GM19193 (cell line): ENCODE data around the gene SH2D3C.

Experiments
- POLR2A ChIP-seq: IDR thresholded peaks from 4 replicates; pipeline ENCODE4 v1.6.1; 2011; ENCODE audit not compliant: insufficient read depth, insufficient read length; ENCODE audit errors: extremely low read depth

Gene SH2D3C

DNA sequence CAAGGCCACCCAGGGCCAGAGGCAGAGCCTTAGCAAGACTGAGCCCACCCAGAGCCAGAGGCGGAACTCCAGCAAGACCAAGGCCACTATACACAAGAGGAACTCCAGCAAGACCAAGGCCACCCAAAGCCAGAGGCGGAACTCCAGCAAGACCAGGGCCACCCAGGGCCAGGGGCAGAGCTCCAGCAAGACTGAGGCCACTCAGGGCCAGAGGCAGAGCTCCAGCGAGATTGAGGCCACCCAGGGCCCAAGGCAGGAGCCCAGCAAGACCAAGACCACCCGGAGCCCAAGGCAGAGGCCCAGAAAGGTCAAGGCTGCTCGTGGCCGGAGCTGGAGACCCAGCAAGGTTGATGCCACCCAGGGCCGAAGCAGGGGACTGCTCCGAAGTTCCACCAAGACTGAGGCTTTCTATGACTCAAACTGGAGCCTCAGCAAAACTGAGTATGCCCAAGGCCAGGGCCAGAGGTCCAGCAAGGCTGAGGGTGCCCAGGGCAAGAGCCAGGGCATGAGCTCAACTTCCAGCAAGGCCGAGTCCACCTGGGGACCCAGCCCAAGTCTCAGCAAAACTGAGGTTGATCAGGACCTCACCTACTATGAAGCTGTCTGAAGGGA is 47.6 kb downstream of the SH2D3C start:
- TF ChIP-seq POLR2A = no peak

DNA sequence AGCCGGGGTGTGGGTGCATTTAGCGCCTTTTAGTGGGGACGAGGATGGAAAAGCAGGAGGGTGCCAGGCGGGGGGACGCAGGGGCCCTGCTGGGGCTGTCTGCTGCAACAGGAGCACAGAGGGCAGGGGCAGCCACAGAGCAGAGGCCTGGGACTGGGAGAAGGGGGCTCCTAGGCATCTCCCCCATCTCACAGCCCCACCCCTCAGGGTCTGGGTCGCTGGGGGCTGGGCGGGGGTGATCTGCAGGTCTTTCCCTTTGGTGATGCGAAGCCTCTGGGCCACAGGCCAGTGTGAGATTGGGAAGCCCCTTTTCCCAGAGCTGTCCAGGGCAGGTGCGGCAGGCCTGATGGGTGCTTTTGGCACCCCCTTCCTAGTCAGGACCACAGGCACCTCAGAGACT is 48.2 kb downstream of the SH2D3C start:
- no peak for TF ChIP-seq POLR2A

DNA sequence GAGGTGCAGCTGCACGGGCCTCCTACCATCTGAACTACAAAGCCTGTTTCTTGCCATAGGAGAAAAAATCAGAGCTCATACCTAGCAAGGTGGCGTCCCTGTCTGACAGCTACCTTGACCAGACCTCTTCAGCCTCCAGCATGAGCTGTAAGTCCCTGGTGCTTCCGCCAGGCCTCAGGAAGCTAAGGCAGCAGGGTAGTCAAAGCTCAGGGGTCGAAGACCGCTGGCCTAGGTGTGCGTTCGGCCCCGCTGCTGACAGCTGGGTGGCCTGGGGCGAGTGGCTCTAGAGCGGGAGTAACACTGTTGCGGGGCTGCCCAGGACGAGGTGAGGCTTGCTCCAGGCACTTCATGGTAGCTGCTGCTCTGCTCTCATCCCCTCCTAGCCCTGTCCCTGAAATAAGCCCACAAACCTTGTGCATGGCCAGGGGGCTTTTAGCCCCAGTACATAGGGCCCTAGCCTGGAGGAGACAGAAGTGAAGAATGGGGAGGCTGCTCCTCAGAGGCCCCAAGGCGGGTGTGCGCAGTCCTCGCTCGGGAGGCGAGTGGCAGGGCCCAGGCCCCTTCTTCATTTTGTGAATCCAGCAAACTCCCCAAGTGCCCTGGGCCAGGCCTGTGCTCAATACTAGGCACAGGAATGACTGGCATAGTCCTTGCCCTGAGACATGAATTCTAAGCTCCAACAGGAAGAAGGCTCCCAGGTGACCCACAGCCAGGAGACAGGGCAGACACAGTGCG is 48.8 kb downstream of the SH2D3C start:
- TF ChIP-seq POLR2A = no peak

DNA sequence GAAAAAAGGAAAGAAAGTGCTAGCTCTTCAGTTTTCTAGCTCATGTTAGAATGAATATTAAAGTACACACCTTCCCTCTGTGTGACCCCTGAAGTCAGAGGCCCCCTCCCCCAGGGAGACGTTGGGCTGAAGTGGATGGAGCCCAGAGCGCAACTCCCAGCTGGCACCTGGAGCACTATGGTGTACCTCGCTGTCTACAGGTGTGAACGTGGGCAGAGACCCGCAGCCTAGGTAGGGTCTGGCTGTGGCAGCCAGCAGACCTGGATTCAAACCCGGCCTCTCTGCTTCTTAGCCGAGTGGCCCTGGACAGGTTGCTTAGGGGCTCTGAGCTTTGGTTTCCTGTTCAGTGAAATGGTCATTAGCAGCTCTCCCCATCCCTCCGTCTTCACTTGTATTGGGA is 49.7 kb downstream of the SH2D3C start:
- no peak for TF ChIP-seq POLR2A

DNA sequence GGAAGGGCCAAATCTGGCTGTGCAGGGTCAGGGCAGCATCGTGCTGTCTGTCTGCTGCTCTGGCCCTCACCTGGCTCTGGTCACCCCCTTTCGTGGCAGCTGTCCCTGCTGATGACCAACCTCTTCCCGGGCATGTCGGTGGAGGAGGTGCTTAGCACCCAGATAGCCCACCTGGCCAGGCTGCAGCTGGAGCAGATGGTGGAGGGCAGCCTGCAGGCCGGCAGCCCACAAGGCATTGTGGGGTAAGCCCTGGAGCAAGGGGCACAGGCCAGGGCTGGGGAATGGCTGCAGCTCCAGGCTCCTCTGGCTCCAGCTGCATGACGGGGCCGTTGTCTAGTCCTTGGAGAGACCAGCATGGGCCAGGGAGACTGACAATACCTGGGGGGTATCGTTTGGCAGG is 51.6 kb downstream of the SH2D3C start:
- no peak for TF ChIP-seq POLR2A

DNA sequence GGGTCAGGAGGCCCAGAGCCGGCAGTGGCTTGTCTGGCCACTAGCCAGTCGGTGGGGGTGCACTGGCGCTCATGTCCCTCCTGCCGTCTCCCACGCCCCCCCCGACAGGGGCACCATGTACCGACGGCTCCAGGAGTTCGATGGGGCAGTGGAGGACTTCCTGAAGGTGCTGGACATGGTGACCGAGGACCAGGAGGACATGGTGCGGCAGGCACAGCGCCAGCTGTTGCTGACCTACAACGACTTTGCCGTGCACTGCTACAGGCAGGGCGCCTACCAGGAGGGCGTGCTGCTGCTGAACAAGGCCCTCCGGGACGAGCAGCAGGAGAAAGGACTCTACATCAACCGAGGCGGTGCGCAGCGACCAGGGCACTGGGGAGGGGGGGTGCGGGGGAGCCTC is 54.5 kb downstream of the SH2D3C start:
- TF ChIP-seq POLR2A = no peak

DNA sequence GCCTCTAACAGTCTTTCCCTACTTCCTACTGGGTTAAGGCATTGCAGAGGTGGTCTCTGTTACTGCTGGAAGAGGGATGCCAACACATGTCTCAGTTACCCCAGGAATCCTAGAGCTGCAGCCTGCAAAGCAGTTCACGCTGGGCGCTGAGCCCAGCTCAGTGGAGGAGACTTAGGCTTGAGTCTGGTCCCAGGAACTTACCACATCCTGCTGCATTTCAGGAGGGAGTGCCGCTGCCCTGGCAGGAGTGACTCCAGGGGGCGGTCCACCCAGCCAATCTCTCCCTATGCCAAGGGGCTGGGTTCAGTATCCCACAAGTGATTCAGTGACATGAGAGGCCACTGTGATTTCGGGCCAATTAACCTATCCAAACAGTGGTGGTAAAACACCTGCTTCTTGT is 55.0 kb downstream of the SH2D3C start:
- TF ChIP-seq POLR2A = no peak

DNA sequence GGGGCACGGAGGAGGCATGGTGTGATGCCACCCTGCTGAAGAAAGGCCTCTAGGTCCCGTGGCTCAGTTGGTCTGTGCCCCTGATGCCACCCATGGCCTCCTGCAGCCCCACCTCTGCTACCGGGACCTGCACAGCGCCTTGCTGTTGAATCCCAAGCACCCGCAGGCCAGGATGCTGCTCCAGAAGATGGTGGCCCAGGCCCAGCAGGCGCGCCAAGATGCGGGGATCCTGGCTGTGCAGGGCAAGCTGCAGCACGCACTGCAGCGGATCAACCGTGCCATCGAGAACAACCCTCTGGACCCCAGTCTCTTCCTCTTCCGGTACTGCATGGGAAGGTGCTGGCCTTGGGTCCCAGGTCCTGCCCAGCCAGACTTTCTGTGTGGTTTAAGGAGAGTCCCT is 55.5 kb downstream of the SH2D3C start:
- no peak for TF ChIP-seq POLR2A

DNA sequence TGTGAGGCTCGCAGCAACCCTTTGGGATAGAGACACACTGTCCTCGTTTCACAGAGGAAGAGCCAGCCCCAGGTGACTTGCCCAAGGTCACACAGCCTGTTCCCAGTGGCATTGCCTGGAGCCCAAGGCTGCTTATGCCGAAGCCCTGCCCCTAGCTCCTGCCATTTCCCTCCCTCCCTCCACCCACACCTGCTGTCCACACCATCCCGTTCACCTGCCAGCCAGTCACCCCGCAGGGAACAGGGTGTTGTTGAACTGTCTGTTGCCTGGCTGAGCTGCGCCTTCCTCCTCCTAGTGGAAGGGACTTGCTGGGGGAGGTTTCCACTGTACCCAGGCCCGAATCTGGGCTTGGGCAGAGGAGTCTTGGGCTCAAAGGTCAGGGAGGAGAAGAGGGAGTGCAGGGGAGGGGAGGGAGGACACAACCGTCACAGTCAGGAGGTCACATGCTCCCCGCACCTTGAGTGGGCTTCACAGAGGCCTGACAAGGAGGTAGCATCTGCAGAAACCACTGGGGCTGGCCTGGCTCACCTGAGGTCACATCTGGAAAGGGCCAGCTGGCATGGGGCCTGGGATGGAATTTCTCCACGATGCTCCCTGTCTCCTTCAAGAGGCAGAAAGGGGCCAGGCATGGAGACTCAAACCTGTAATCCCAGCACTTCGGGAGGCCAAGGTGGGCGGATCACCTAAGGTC is 56.3 kb downstream of the SH2D3C start:
- no peak for TF ChIP-seq POLR2A

DNA sequence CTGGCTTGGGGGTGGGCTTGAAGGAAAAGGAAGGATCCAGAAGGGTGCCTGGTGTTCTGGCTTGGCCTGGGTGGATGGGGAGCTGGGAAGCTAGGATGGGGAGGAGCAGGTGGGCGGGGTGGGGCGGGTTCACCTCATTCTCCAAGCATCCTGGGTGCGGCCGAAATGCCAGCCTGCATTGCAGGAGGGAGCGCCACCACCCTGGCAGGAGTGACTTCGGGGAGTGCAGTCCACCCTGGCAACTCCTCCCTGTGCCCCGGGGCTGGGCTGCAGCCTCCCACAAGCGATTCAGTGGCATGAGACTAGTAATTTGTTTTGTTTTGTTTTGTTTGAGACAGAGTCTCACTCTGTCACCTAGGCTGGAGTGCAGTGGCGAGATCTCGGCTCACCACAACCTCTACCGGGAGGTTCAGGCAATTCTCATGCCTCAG is 57.1 kb downstream of the SH2D3C start:
- TF ChIP-seq POLR2A = no peak

DNA sequence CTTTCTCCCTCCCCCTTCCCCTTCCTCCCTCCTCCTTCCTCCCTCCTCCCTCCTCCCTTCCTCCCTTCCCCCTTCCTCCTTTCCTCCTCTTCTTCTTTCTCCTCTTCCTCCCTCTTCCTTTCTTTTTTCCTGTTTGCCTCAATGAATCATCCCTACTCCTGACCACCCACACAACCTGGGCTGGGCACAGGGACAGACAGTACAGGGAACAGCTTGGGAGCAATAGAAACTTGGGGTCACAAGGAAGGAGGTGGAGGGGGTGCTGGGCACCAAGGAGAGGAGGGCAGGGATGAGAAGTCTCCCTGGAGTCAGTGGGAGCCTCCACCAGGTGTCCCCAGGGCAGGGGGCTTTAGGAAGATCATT is 57.6 kb downstream of the SH2D3C start:
- no peak for TF ChIP-seq POLR2A

DNA sequence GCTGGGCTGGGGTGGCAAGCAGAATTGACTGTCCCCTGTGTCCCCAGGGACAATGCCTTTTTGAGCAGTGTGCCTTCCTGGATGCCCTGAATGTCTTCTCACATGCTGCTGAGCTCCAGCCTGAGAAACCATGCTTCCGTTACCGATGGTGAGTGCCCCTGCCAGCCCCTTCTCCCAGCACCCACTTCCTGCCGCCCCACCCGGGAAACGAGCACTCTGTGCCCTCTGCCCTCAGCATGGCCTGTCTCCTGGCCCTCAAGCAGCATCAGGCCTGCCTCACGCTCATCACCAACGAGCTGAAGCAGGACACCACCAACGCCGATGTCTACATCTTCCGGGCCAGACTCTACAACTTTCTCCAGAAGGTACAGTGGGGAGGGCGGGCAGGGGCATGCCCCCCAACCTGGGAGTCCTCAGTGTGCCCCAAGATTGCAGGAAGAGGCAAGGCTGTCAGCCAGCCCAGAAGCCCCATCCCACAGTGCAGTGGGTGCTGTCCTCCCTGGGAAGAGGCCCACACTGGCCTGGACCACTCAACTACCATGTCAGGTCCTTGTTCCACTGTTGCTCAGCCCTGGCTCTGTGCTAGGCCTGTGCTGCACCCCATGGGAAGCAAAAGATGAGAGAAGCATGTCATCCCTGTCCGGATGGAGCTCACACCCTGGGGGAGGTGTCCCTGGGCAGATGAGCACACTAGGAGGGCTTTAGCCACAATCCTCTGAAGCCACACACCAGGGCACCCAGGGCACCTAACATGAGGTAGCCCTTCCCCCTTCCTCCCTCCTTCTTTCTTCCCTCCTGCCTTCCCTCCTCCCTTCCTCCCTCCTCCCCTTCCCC is 58.2 kb downstream of the SH2D3C start:
- TF ChIP-seq POLR2A = no peak

DNA sequence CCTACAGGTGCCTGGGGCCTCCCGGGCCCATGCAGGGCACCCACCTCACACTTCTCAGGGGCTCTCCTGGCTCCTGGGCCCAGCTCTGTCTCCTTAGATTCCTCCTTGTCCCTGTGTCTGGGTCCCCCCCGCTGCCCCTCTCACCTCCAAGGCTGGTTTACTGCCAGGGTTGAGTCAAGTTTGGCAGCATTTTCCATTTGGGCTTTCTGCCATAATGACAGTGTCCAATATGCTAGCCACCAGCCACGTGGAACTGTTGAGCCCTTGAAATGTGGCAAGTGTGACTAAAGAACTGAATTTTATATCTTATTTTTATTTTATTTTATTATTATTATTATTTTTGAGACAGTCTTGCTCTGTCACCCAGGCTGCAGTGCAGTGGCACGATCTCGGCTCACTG is 60.7 kb downstream of the SH2D3C start:
- no peak for TF ChIP-seq POLR2A

DNA sequence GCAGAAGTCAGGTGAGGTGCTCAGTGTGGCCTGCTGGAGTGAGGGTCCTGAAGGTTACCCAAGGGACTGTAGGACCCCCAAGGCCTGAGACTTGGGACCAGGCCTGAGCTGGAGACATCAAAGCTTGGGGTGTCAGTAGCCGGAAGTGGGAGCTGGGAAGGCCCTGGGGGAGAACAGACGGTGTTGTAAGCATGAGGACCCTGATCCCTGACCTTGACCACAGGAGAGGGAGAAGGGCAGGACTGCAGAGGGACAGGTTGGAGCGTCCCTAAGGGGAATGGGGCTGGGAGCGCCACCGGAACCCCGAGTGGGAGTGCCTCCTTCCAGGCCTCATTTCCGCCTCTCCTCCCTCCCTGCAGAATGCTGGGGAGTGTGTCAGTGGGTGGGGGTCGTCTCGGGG is 62.1 kb downstream of the SH2D3C start:
- no peak for TF ChIP-seq POLR2A

DNA sequence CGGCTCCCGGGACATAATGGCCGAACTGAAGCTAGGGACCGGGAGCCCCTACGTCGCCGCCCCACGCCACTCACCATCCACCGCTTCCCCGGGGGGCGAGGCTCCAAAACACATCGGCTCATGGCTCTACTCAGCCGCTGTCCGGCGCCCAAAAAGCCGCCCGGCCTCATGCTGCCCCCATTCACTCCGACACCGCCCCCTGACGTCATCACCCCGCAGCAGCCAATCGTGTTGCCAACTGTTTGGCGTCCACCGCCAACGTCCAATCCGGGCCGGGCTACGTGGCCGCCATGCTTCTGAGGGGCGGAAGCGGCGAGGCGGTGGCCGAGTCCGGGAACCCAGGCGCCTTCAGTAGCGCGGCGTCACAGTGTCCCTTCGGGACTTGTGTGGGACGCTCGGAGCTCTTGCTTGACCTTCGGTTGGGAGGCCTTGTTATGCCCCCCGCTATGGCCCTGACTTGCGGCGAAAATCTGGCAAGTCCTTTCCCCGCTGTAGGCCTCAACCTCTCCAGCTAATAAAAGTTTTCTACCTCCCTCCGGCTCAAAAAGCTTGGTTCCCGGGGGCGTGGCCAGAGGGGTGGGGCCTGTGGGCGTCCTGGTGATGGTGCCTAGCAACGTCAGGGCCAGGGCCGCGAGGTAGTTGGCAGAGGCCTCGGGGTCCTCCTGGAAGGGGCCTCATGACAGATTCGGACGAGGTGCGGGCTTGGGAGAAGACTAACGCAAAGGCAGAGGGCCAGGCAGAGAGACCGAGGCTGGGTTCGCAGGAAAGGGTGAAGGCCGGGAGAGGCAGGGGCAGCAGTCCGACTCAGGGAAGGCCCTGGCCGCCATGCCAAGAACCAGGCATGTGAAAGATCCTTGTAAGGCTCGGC is 62.8 kb downstream of the SH2D3C start, which contains the start of the genes PTRH1 and TTC16:
Gene PTRH1 (minus strand): TSS at position 194 of the 868 bp plus-strand sequence. CDS start 24 bp downstream, at position 170.
Gene TTC16 (plus strand): TSS at position 610 of the 868 bp plus-strand sequence. CDS start 67 bp downstream, at position 677.
- peak; percentile 37 for TF ChIP-seq POLR2A

DNA sequence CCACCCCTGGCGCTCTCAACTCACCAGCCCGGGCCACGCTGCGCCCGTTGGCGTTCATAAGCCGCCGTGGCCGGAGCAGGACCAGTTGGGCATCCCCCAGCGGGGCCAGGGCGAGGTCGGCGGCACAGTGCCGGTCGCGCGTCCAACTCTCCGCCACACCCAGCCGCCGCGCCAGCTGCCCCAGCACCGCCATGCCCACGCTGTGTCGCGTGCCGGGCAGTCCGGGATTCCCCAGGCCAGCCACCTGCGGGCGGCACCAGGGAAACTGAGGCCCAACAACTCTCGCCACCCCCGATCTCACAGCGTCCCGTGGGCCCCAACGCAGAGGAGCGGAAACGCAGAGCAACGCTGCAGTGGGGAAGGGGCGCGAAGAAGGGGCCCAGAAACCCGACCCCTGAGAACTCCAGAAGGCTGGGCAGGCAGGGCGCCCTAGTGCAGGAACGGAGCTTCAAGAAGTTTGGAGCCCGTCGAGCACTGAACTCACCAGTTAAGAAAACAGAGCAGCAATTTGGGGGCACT is 63.5 kb downstream of the SH2D3C start:
- TF ChIP-seq POLR2A = no peak
